HepG2 (cell line): Measurements from ENCODE around the gene ZNF33B. TPM values are rescaled to one million over a fixed set of nuclear protein-coding genes. Genes with fewer than 3 reads are reported as not detected.

ENCODE experiments used
- ARHGAP35 ChIP-seq: sonication (generic); formaldehyde crosslinking; IDR thresholded peaks from 2 replicates; pipeline ENCODE4 v1.9.0; 2022; ENCODE audit warnings: mild to moderate bottlenecking, inconsistent platforms, moderate library complexity, missing genetic modification reagents, borderline replicate concordance
- CHCHD3 ChIP-seq: sonication (generic); formaldehyde crosslinking; IDR thresholded peaks from 2 replicates; pipeline ENCODE4 v1.8.0; 2022; ENCODE audit warnings: mild to moderate bottlenecking, missing genetic modification reagents, moderate library complexity
- GRHL1 ChIP-seq: sonication (generic); formaldehyde crosslinking; conservative IDR thresholded peaks from 2 replicates; pipeline ENCODE4 v1.8.0; 2022; ENCODE audit warnings: missing genetic modification reagents
- GZF1 ChIP-seq: sonication (generic); formaldehyde crosslinking; IDR thresholded peaks from 2 replicates; pipeline ENCODE4 v1.5.1; 2020; ENCODE audit warnings: mild to moderate bottlenecking, missing genetic modification reagents
- HES4 ChIP-seq: sonication (generic); formaldehyde crosslinking; IDR thresholded peaks from 2 replicates; pipeline ENCODE4 v1.9.0; 2021; ENCODE audit warnings: mild to moderate bottlenecking, missing genetic modification reagents, borderline replicate concordance
- HMGA1 ChIP-seq: sonication (generic); formaldehyde crosslinking; conservative IDR thresholded peaks from 2 replicates; pipeline ENCODE4 v1.4.0; 2020; ENCODE audit warnings: missing genetic modification reagents
- HNF1B ChIP-seq: sonication (generic); formaldehyde crosslinking; IDR thresholded peaks from 2 replicates; pipeline ENCODE4 v1.5.1; 2020; ENCODE audit warnings: mild to moderate bottlenecking, moderate library complexity, missing genetic modification reagents
- MTF2 ChIP-seq: sonication (generic); formaldehyde crosslinking; IDR thresholded peaks from 2 replicates; pipeline ENCODE4 v1.5.0; 2020; ENCODE audit warnings: missing genetic modification reagents, borderline replicate concordance
- NBN ChIP-seq: fragments of 450-650 bp; conservative IDR thresholded peaks from 2 replicates; pipeline ENCODE4 v1.6.1; 2017
- NFKB2 ChIP-seq: sonication (generic); formaldehyde crosslinking; IDR thresholded peaks from 2 replicates; pipeline ENCODE4 v1.4.0; 2020; ENCODE audit warnings: missing genetic modification reagents, borderline replicate concordance
- NKX3-1 ChIP-seq: sonication (generic); formaldehyde crosslinking; IDR thresholded peaks from 2 replicates; pipeline ENCODE4 v1.5.0; 2020; ENCODE audit warnings: missing genetic modification reagents
- PHF8 ChIP-seq: sonication (generic); formaldehyde crosslinking; IDR thresholded peaks from 2 replicates; pipeline ENCODE4 v1.5.0; 2020; ENCODE audit warnings: missing genetic modification reagents
- REST ChIP-seq, 2 experiments: IDR thresholded peaks; 2 replicates each; pipeline ENCODE4 v1.6.1; 2011 to 2012; ENCODE audit warnings: low read length in 2 of 2, borderline replicate concordance in 1 of 2, low read depth in 1 of 2, mild to moderate bottlenecking in 1 of 2, moderate library complexity in 1 of 2
- SALL1 ChIP-seq: sonication (generic); formaldehyde crosslinking; IDR thresholded peaks from 2 replicates; pipeline ENCODE4 v1.8.0; 2022; ENCODE audit warnings: mild to moderate bottlenecking, missing genetic modification reagents
- ZKSCAN5 ChIP-seq: sonication (generic); formaldehyde crosslinking; IDR thresholded peaks from 2 replicates; pipeline ENCODE4 v1.5.1; 2020; ENCODE audit warnings: mild to moderate bottlenecking, missing genetic modification reagents
- ZNF143 ChIP-seq: sonication (generic); formaldehyde crosslinking; IDR thresholded peaks from 2 replicates; pipeline ENCODE4 v1.4.0; 2020; ENCODE audit warnings: missing genetic modification reagents
- ZNF160 ChIP-seq: sonication (generic); formaldehyde crosslinking; IDR thresholded peaks from 2 replicates; pipeline ENCODE4 v1.8.0; 2022; ENCODE audit warnings: mild to moderate bottlenecking, inconsistent platforms, missing genetic modification reagents
- ZNF558 ChIP-seq: sonication (generic); formaldehyde crosslinking; IDR thresholded peaks from 2 replicates; pipeline ENCODE4 v1.9.0; 2022; ENCODE audit warnings: mild to moderate bottlenecking, missing genetic modification reagents, borderline replicate concordance
- ZNF563 ChIP-seq: sonication (generic); formaldehyde crosslinking; IDR thresholded peaks from 2 replicates; pipeline ENCODE4 v1.8.0; 2022; ENCODE audit warnings: mild to moderate bottlenecking, moderate library complexity, missing genetic modification reagents
- ZNF660 ChIP-seq: sonication (generic); formaldehyde crosslinking; IDR thresholded peaks from 2 replicates; pipeline ENCODE4 v1.5.1; 2020; ENCODE audit warnings: mild to moderate bottlenecking, low read depth, missing genetic modification reagents, borderline replicate concordance
- ZNF678 ChIP-seq: sonication (generic); formaldehyde crosslinking; IDR thresholded peaks from 2 replicates; pipeline ENCODE4 v1.4.0; 2020; ENCODE audit warnings: mild to moderate bottlenecking, missing genetic modification reagents
- ZNF792 ChIP-seq: IDR thresholded peaks from 2 replicates; pipeline ENCODE4 v1.6.1; 2016
- polyA plus RNA-seq, 8 experiments: library from polyadenylated mRNA; depleted of rRNA in 3 of 8; stranded (reverse) in 7 of 8; unstranded in 1 of 8; fragments of >200 nt; fragmentation: Illumina TruSeq in 4 of 8; extraction: Trizol in 4 of 8; gene quantifications; 2 replicates each; pipeline versions ENCODE4 v1.2.1 to v1.2.3, GENCODE V29; 2011 to 2016; ENCODE audit warnings: low read depth in 4 of 8, missing spikeins in 1 of 8, mixed read lengths in 1 of 8; ENCODE audit not compliant: insufficient read depth in 1 of 8
- total RNA-seq, 5 experiments: library from RNA; depleted of rRNA; stranded (reverse); fragments of >200 nt; fragmentation: Illumina TruSeq; extraction: Trizol; gene quantifications; 2 replicates each; pipeline ENCODE4 v1.2.3, GENCODE V29; 2016; ENCODE audit warnings: low read depth in 1 of 5

ZNF33B gene
- total and polyA plus RNA-seq, 2 of the 13 experiments (the other 11 are each of a cell fraction or from before 2014, with no cell fraction given) = 18.4 to 23.5 TPM

- TF ChIP-seq REST (IDR thresholded peaks at IDR 0.05; ENCODE audit: borderline replicate concordance in 1 of 2, low read depth in 1 of 2, low read length in 2 of 2) (no peak), ZNF143 (CRISPR knock-in tag) (peak; percentile 97), NKX3-1 (no peak), ZNF660 (CRISPR knock-in tag) (no peak), ZKSCAN5 (CRISPR knock-in tag) (no peak), HNF1B (CRISPR knock-in tag) (0 out of 2 replicates have a peak, but pooled peaks have one; percentile 37), GZF1 (CRISPR knock-in tag) (no peak), ZNF558 (0 out of 2 replicates have a peak, but pooled peaks have one; percentile 8), NFKB2 (CRISPR knock-in tag) (no peak; the same call in 1 of the 2 replicates), SALL1 (CRISPR knock-in tag) (no peak; the same call in 1 of the 2 replicates), ZNF160 (CRISPR knock-in tag) (no peak), ARHGAP35 (0 out of 2 replicates have a peak, but pooled peaks have one; percentile 10), ZNF792 (CRISPR knock-in tag) (no peak), PHF8 (CRISPR knock-in tag) (peak; percentile 48; the same call in 1 of the 2 replicates), HES4 (no peak), GRHL1 (no peak), NBN (no peak), MTF2 (0 out of 2 replicates have a peak, but pooled peaks have one; percentile 46), CHCHD3 (0 out of 2 replicates have a peak, but pooled peaks have one; percentile 47), ZNF563 (CRISPR knock-in tag) (no peak), HMGA1 (CRISPR knock-in tag) (no peak), ZNF678 (peak; percentile 89; the same call in 1 of the 2 replicates)
Measured at GRCh38 chr10:42552188-42553063, 85.9 kb downstream of the ZNF33B start (continued).
